GM21723 (cell line): Measurements from ENCODE around the gene KIF26B.

Source experiments
- ATAC-seq: cut with Tn5 transposase; IDR thresholded peaks from one replicate; pipeline ENCODE4 v1.9.1; 2021; ENCODE audit warnings: mild to moderate bottlenecking, moderate library complexity; ENCODE audit not compliant: unreplicated experiment

KIF26B gene

DNA sequence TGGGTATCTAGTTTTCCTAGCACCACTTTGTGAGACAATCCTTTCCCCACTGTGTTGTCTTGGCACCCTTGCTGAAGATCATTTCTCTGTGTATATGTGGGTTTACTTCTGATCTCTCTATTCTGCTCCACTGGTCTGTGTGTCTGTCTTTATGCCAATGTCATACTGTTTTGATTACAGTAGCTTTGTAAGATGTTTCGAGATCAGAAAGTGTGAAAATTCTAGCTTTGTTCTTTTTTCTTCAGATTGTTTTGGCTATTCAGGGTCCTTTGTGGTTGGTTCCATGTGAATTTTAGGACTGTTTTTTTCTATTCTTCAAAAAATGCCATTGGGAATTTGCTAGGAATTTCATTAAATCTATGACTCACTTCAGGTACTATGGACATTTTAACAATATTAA, 116.2 kb downstream of the KIF26B start:
- ATAC-seq, result no peak

DNA sequence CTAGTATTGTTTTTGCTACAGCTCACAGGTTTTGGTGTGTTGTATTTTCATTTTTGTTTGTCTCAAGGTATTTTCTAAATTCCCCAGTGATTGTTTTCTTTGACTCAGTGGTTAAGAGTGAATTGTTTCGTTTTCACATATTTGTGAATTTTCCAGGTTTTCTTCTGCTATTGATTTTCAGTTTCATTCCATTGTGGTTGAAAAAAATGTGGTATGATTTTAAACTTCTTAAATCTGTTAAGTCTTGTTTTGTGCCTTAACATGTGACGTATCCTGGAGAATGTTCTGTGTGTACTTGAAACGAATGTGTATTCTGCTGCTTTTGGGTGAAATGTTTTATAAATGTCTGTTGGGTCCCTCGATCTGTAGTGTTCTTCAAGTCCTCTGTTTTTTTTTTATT, 117.9 kb downstream of the KIF26B start:
- ATAC-seq, result no peak

DNA sequence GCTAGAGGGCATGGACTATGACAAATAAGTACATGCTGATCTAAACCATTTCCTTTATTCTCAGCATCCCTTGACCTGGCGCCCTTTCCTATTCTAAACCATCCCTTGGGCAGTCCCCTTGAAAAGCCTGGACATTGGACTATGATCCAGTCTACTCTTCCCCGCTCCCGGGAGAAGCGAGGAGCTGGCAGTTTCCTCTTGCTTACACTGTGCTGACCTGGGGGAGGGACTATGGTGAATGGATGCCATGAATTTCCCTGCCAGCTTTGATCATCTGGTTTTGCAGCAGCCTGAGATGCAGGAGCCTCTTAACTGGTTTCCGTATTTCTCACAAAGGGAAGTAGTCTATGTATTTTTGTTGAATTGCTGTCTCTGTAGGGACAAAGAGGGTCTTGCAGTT, 121.7 kb downstream of the KIF26B start:
- no peak for ATAC-seq

DNA sequence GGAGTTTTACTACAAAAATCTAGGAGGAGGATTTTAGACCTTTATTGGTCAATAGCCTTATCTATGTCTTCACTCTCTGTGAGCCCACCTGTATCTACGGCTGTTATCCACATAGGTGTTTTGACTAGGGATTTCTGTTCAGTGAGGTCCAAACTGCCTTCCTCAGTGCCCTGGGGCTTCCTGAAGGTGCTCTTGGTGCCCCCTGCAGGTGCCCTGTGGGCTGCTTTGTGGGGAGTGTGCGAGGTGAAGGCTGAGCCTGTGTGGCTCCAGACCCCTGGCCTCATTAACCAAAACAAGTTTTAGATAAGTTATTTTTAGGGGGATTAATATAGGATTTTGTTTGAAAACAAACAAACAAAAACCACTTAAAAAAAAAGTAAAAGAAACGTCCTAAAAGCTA, 122.5 kb downstream of the KIF26B start:
- no peak for ATAC-seq

DNA sequence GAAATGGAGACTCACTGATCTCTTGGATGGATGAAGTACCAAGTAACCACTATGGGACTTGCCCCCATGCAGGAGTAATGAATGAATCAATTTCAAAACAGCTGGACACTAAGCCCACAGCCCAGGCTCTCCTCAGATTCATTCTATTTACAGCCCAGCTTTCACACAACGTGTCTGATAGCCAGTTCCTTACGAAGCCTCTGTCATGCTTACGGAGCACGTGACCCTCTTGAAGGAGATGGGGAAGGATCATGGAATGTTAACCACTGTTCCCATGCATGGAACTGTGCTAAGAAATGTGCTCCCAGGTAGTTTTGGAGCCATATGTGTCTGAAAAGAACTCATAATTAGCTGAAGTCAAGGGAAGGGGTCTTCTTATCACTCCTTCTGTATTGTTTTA, 124.1 kb downstream of the KIF26B start:
- no peak for ATAC-seq

DNA sequence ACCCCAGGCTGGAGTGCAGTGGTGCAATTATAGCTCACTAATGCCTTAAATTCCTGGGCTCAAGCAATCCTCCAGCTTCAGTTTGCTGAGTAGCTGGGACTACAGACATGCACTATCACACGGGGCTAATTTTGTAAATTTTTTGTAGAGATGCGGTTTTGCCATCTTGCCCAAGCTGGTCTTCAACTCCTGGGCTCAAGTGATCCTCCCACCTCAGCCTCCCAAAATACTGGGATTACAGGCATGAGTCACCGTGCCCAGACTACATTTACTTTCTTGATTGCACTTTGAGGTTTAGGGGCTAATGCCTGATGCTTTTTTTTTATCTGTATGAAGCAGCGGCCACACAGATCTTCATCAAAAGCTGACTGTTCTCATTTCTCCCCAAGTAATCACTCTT, 124.6 kb downstream of the KIF26B start:
- no peak for ATAC-seq

DNA sequence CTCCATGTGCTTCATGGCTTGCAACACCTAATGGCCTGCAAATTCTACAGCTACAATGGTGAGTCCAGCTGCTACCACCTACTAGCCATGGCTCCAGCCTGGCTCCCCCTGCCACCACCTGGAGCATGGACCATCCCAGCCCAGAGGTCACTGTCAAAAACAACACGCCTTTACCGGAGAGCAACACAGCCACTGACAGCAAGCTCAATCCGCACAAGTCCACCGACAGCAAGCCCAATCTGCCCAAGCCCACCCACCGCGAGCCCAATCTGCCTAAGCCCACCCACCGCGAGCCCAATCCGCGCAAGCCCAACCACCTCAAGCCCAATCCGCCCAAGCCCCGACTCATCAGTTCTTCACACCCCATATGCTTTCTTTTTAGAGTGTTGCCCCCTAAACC, 128.2 kb downstream of the KIF26B start:
- no peak for ATAC-seq

DNA sequence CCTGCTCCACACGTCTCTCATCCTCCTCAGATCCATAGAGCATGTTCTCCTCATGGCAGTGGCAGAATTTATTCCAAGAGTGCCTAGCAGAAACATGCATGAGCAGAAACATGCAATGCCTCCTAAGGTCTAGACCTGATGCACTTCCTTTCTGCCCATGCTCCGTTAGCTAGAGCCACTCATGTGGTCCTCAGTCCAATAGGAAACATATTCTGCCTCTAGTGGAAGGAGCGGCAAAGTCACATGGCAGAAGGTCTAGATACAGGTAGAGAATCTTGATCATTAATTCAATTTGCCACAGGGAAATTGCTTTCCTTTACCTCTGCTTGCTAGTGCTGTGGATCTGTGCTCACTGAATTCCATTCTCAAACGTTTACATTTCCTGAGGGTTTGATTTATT, 130.4 kb downstream of the KIF26B start:
- no peak for ATAC-seq

DNA sequence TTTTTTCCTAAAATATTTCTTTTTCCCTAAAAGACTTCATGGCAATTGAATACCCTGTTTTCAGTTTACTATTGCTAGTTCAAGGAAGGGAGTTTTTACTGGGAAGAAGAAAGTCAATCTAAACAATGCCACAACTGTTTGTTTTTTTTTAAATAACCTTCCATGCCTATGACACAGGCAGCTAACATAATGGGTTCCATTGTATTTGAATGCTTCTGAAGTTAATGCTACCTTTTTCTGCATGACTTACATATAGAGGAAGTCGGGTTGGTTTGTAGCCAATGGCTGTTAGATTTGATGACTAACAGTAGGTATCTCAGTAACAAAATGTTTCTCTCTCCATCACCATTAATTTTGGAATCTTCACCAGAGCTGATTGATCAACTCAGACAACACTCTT, 134.0 kb downstream of the KIF26B start:
- no peak for ATAC-seq

DNA sequence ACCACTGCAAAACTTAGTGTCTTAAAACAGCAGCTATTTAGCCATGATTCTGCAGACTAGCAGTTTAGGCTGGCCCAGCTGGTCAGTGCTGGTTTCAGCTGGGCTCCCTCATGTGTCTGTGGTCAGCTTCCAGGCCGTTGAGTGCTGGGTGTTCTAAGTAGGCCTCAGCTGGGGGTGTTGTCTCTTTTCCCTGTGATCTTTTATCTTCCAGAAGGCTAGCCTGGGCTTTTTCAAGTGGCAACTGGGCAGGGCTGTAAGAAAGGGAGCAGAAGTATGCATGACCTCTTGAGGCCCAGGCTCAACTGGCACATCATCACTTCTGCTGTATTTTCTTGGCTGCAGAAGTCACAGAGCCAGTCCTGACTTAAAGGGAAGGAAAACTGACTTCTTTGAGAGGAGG, 136.1 kb downstream of the KIF26B start:
- ATAC-seq, result no peak

DNA sequence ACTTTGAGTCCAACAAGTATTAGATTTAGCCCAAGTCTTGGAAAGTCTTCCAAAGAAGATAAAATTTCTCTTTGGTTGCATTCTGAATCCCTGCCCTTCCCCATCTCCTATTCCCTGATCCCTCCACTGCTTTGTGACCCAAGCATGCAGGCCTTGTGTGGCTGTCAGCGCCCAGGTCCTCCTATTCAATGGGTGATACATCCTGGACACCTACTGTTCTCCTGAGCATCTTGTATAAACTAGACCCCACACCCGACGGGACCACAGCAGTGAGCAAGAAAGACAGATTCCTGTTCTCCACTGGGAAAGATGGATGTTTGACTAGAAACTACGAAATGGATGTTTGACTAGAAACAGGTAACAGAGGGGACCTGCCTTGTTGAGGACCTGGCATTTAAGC, 136.6 kb downstream of the KIF26B start:
- ATAC-seq, result no peak

DNA sequence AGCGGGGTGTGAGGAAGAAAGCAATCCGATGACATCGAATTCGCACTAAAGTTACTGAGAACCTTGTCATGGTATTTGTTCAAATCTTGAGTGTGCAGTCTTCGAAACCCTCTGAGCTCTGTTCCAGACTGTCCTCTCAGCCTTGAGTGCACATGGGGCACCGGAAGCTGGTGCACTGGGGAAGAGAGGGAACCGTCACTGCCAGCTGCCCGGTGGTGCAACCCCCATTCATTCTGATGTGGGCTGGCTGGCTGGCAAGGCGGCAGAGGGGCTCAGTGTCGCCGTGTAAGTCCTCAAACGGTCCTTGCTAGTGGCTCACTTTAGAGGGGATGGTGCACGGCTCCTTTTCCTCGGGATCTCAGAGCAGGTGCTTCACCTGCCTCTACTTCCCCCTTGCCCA, 137.4 kb downstream of the KIF26B start:
- ATAC-seq, result no peak

DNA sequence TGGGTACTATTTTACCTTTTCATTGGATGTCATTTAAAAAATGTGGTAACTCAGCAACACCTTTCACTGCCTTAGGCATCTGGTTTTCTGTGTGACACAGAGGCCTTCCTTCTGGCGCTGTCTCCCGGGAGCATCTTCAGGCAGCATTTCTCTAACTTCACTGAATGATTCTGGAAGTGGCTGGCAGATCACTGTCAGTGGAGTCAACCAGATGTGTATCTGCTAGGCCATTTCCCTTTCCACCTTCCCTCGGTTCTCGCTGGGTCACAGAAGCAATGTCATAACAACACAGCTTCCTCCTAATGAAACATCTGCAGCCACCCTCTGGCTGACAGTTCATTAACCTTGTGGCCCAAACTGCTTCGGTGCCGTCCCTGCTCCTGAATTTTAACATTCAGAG, 137.8 kb downstream of the KIF26B start:
- ATAC-seq, result no peak

DNA sequence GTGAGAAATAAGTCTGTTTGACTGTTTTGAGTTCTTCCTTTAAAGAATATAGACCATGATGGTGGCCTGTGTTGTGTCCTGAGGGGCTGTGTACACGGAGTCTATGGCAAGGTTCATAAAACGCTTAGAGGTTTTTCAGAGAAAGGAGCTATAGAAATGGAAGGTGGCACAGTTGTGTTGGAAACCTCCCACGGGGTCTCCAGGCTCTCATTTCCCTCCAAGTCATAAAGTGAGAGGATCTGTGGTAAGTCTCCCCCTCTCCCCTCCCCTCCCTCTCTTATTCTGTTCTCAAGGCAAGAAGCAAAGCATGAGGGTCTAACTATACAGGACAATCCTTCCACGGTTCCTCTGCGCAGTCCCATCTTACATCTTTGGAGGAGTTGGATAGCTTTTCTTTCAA, 139.2 kb downstream of the KIF26B start:
- ATAC-seq, result no peak

DNA sequence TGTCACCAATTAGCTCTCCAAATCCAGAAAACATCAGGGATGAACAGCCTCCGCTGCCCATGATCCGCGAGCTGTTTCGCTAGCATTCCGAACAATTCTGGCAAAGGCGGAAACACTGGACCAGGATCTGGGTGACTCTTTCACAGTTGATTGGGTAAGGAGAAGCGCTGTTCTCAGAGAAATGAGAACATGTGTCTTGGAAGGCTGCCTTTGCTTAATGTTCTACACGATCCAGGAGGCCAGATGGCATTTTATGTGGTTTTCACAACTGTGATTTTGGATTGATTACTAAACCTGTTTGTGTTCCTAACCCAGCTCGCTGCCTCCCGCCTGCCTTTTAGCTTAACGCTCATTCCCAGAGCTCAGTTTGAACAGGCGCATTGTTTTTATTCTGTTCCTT, 144.0 kb downstream of the KIF26B start:
- no peak for ATAC-seq

DNA sequence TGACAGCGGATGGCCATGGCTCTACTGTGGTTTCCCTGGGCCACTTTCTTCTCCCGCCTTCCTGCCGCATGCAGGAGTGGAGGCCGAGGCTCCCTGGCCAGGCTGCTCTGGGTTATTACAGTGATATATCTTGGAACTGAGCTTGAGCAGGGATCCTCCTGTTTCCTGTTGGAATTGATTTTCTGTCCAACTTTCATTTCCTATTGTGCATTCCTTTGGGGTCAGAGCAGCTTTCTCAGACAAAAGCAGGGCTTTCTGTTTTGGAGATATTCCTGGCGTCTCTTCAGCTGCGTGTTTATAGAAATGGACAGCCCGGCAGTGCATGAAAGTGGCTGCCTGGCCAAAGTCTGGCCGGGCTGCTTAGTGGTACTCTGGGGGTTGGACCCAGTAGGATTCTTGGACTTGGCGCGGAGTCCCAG, 146.4 kb downstream of the KIF26B start:
- ATAC-seq, result no peak

DNA sequence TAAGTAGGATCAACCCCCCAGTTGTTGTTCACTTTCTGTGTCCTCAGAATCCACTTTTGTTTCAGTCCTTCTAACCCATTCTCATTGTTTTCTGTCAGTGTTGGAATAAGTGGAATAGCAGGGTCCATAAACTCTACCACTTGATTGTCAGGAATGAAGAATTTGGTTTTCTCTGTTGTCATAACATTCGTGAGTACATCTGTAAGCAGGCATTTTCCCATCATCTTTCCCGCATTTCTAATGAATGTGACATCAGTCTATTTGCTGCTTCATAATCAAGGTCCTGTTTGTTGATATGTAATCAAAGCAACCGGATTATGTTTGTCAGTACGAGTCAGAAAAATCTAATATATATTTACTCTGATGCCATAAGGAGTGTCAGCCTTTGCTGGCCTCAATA, 147.1 kb downstream of the KIF26B start:
- ATAC-seq, result no peak

DNA sequence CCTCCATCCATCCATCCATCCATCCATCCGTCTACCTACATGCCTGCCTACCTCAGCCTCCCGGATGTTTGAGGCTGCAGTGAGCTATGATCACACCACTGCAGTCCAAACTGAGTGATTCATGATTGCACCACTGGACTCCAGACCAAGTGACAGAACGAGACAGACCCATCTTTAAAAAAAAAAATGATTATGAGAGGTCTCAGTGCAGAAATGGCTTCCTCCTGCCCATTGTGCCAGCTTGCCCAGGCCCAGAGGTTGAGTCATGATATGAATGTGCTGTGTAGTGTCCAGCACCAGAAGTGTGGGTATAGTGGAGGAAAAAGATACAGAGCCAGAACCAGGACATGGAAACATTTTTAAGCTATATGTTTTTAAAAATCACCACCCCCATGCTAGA, 149.9 kb downstream of the KIF26B start:
- no peak for ATAC-seq

DNA sequence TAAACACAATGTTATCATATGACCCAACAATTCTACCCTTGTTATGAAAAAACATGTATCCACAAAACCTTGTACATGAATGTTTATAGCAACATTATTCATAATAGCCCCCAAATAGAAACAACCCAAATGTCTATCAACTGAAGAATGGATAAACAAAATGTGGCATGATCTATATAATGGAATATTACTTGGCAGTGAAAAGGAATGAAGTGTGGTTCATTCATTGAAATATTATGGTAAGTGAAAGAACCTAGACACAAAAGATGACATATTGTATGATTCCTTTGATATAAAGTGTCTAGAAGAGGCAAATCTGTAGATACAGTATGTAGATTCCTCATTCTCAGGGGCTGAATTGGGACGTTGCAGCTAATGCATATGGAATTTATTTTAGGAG, 151.2 kb downstream of the KIF26B start:
- ATAC-seq, result no peak

DNA sequence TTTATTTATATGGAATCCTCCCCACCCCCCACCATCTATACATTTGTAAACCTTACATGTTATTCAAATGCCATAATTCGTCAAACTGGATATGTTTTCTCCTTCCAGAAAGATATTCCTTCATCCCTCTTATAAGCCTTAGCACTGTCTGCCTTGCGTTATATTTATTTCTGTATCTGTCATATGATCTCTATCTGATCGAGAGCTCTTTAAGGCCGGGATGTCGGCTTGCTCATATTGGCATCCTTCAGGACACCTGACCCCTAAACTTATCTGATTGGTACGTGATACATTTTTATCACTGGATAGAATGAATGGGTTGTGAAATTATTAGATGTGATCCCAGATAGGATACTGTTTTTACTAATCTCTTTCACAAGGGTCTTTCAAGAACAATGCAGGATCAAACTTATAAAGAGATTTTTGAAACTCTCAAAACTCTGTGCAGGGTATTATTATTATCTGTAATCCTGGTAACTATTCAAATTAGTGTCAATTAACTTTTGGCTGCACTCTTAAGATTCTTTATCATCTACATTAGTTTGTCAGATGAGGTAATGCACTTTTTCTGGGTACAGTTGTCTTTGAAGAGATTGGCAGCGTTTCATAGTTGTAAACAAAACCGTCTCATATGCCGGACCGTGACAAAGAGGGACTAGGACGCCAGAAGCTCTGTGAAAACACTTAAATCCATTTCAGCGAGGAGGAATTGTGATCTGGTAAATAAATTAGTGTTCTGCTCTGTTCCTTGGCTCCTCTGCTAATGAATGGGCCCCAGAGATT, 152.0 kb downstream of the KIF26B start:
- no peak for ATAC-seq

DNA sequence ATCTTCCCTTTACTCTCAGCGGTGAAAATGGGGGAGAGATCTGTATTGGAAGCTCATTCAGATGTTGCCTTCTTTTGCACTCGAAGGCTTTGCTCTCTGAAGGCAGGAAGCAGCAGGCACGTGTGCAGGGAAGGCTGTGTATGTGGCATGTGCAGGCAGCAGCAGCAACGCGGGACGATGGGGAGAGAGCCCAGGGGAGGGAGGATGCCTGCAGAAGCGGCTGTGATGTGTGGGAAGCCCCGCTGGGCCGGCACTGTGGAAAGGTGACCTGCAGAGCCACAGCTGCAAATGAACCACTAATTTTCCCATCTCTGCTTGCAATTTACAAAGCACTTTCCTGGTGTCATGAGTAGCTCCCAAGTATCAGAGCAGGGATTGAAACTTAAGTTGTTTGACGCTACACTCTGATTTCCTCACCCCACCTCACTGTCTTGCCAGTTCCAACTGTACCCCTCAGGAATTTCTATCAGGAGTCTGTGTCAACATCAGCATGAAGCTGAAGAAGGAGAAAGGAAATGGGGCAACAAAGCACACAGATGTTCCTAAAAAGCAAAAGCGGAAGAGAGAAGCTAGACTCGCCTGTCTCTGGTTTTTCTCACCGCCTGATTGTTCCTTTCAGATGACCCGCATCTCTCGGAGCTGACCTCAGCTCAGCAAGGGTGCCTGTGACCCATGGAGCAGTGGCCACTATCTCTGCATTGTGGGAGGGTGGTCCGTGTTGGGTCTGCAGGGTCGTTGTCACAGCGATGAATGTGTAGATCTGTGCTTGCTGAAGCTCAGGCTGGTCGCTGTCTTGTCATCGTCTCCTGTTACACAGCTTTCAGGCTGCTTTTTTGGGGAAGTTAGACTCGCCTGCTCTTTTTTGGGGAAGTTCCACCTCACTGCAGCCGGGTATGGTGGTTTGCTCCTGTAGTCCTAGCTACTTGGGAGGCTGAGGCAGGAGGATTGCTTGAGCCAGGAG, 156.1 kb downstream of the KIF26B start:
- peak; percentile 80 for ATAC-seq

DNA sequence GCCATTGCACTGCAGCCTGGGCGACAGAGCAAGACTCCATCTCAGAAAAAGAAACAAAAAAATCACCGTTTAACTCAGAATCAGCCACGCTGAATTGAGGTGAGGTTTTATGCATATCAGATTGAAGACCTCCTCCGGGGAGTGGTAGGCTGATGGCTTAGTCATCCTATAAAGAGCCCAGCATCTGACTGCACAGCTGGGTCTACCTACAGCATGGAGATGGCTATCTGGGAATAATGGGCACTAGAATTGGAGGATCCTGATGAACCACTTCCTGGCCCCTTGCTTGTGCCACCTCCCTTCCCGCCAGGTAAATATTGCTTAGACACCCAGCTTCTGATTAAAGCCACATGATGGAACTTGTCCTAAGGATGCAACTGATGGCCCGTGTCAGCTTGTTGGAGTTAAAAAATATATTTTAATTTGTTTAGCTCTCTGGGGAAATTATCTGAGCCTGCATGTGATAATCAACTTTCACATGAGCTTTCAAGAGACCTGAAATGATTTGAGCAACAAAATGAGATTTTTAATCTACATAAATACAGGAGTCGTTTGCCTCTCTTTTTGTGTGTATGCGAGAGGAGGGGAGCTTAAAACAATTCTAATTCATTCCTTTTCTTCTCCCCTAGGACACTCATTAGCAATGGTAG, 157.2 kb downstream of the KIF26B start:
- no peak for ATAC-seq
